ENCODE measurements around the gene DUSP8. TPM values are rescaled to one million over a fixed set of nuclear protein-coding genes. Genes with fewer than 3 reads are reported as not detected.

Gene DUSP8
- total RNA-seq, 1 experiment from 2014 or later, result 7.7 TPM

GRCh38 chr11:1563697-1564534 is 8.2 kb downstream of the DUSP8 start:
- TF ChIP-seq CTCF (IDR thresholded peaks at IDR 0.05; ENCODE audit: insufficient read depth in 1 of 2, low read depth in 1 of 2, low read length in 1 of 2, severe bottlenecking in 1 of 2, unreplicated experiment in 1 of 2), result no peak

GRCh38 chr11:1563149-1563638 is 8.9 kb downstream of the DUSP8 start:
- ChIA-PET POLR2A (no interaction called here), CTCF (no interaction called here)
- H3K9me3 ChIP-seq, result no peaks in the 10 kb centered on the region
- H3K36me3 Mint-ChIP-seq (ENCODE audit: insufficient read depth, unreplicated experiment), result no peaks in the 10 kb centered on the region
- BruUV-seq (replicated peaks), result no TSS peak
- H3K4me3 ChIP-seq (ENCODE audit: low read depth, low read length), result no peak overlapping the region
- no peak overlapping the region for H3K4me3 Mint-ChIP-seq (ENCODE audit: unreplicated experiment)
- H3K27me3 Mint-ChIP-seq (ENCODE audit: insufficient read depth, unreplicated experiment), result no peaks in the 10 kb centered on the region
- no peaks in the 10 kb centered on the region for H3K4me1 ChIP-seq
- H3K27ac Mint-ChIP-seq (ENCODE audit: unreplicated experiment), result no peak overlapping the region
- H3K27me3 ChIP-seq (replicated peaks; ENCODE audit: control insufficient read depth, insufficient read depth, low read length), result no peaks in the 10 kb centered on the region
- no peak for TF ChIP-seq CTCF (IDR thresholded peaks at IDR 0.05; ENCODE audit: insufficient read depth in 1 of 2, low read depth in 1 of 2, low read length in 1 of 2, severe bottlenecking in 1 of 2, unreplicated experiment in 1 of 2)
- H3K4me1 Mint-ChIP-seq (ENCODE audit: low read depth, unreplicated experiment), result no peaks in the 10 kb centered on the region
- no peaks in the 10 kb centered on the region for H3K9me3 Mint-ChIP-seq (ENCODE audit: unreplicated experiment)
- no peak for DNase-seq
- no peaks in the 10 kb centered on the region for H3K36me3 ChIP-seq (ENCODE audit: control insufficient read depth, insufficient read depth, low read length)
- intact Hi-C loops (cut with micrococcal nuclease; ENCODE audit: unreplicated experiment), result no loop called here

More at GRCh38 chr11:1563697-1564534, 8.2 kb downstream of the DUSP8 start:
- CTCF ChIA-PET, result no interaction called here
- Mint-ChIP-seq H3K4me3 (ENCODE audit: unreplicated experiment) (no peak overlapping the region), H3K36me3 (ENCODE audit: insufficient read depth, unreplicated experiment) (no peaks in the 10 kb centered on the region), H3K27me3 (ENCODE audit: insufficient read depth, unreplicated experiment) (no peaks in the 10 kb centered on the region), H3K27ac (ENCODE audit: unreplicated experiment) (no peak overlapping the region), H3K4me1 (ENCODE audit: low read depth, unreplicated experiment) (no peaks in the 10 kb centered on the region), H3K9me3 (ENCODE audit: unreplicated experiment) (no peaks in the 10 kb centered on the region)
- Histone ChIP-seq H3K4me3 (ENCODE audit: low read depth, low read length) (no peak overlapping the region), H3K9me3 (no peaks in the 10 kb centered on the region), H3K4me1 (no peaks in the 10 kb centered on the region), H3K27me3 (replicated peaks; ENCODE audit: control insufficient read depth, insufficient read depth, low read length) (no peaks in the 10 kb centered on the region), H3K36me3 (ENCODE audit: control insufficient read depth, insufficient read depth, low read length) (no peaks in the 10 kb centered on the region)
- intact Hi-C loops (cut with micrococcal nuclease; ENCODE audit: unreplicated experiment), result no loop called here
- POLR2A ChIA-PET, result no interaction called here
- BruUV-seq (replicated peaks), result no TSS peak
- no peak for DNase-seq

- Histone ChIP-seq H3K36me3 (ENCODE audit: control insufficient read depth, insufficient read depth, low read length) (no peaks in the 10 kb centered on the region), H3K27me3 (replicated peaks; ENCODE audit: control insufficient read depth, insufficient read depth, low read length) (no peaks in the 10 kb centered on the region), H3K9me3 (no peaks in the 10 kb centered on the region), H3K4me1 (no peaks in the 10 kb centered on the region), H3K4me3 (ENCODE audit: low read depth, low read length) (no peak overlapping the region)
- Mint-ChIP-seq H3K36me3 (ENCODE audit: insufficient read depth, unreplicated experiment) (peaks cover 2% of the 10 kb centered on the region), H3K4me1 (ENCODE audit: low read depth, unreplicated experiment) (no peaks in the 10 kb centered on the region), H3K9me3 (ENCODE audit: unreplicated experiment) (no peaks in the 10 kb centered on the region), H3K27me3 (ENCODE audit: insufficient read depth, unreplicated experiment) (no peaks in the 10 kb centered on the region), H3K27ac (ENCODE audit: unreplicated experiment) (no peak overlapping the region), H3K4me3 (ENCODE audit: unreplicated experiment) (no peak overlapping the region)
- BruUV-seq (replicated peaks), result no TSS peak
- intact Hi-C loops (cut with micrococcal nuclease; ENCODE audit: unreplicated experiment), result no loop called here
- ChIA-PET CTCF (no interaction called here), POLR2A (no interaction called here)
- TF ChIP-seq CTCF (IDR thresholded peaks at IDR 0.05; ENCODE audit: insufficient read depth in 1 of 2, low read depth in 1 of 2, low read length in 1 of 2, severe bottlenecking in 1 of 2, unreplicated experiment in 1 of 2), result no peak
- DNase-seq, result no peak
These were observed 9.5 kb downstream of the DUSP8 start for GRCh38 chr11:1562469-1563148.

Measured in Caco-2 (cell line).